Ovary (tissue), 9 donors: ENCODE measurements around the gene INTS7. TPM values are rescaled to one million over a fixed set of nuclear protein-coding genes. Genes with fewer than 3 reads are reported as not detected.

Experiments used
- DNase-seq, 5 donors: peaks; one replicate each; pipeline ENCODE4 v3.0.0-alpha.2; 2019 to 2020
- H3K27ac ChIP-seq, 2 donors: fragments of 200-600 bp; one replicate each; pipeline versions ENCODE4 v1.5.1 to v1.8.0; 2019 to 2022
- H3K27me3 ChIP-seq: fragments of 200-600 bp; one replicate; pipeline ENCODE4 v1.8.0; 2022
- H3K36me3 ChIP-seq: fragments of 200-600 bp; sonication (generic); one replicate; pipeline ENCODE4 v1.5.1; 2019
- H3K4me1 ChIP-seq: one replicate; pipeline ENCODE4 v1.8.1; 2013; ENCODE audit warnings: mild to moderate bottlenecking, moderate library complexity; ENCODE audit not compliant: insufficient read depth
- H3K4me3 ChIP-seq: fragments of 200-600 bp; sonication (generic); one replicate; pipeline ENCODE4 v1.5.1; 2017
- H3K9me3 ChIP-seq, 2 donors: fragments of 200-600 bp in 1 of 2; sonication (generic) in 1 of 2; one replicate each; pipeline versions ENCODE4 v1.5.1 to v1.8.1; 2013 to 2019; ENCODE audit warnings: mild to moderate bottlenecking in 1 of 2, moderate library complexity in 1 of 2
- CTCF ChIP-seq, 3 donors: fragments of 450-650 bp in 2 of 3; fragments of 200-600 bp in 1 of 3; IDR thresholded peaks; one replicate each; pipeline versions ENCODE4 v1.5.1 to v1.8.0; 2016 to 2022; ENCODE audit warnings: antibody characterized with exemption in 3 of 3, mild to moderate bottlenecking in 1 of 3
- EP300 ChIP-seq: sonication (generic); formaldehyde crosslinking; IDR thresholded peaks from one replicate; pipeline ENCODE4 v1.6.1; 2017; ENCODE audit warnings: antibody characterized with exemption
- POLR2A ChIP-seq: fragments of 450-650 bp; IDR thresholded peaks from one replicate; pipeline ENCODE4 v1.6.1; 2017; ENCODE audit warnings: antibody characterized with exemption, mild to moderate bottlenecking, moderate library complexity
- WGBS, 3 donors: extraction: QIAGEN DNeasy Blood & Tissue Kit in 1 of 3; methylation state at CpG; one replicate each; pipeline versions ENCODE4 v1.1.5 to v1.1.7; 2013 to 2017; 5-methylcytosine and 5-hydroxymethylcytosine counted together
- intact Hi-C, 4 donors: fragments of 100-400 bp; cut with DNase I; formaldehyde crosslinking; loops; one replicate each; pipeline versions ENCODE4 v1.11.0 to v1.15.1; 2022 to 2023
- polyA plus RNA-seq, 2 donors: library from polyadenylated mRNA; stranded (reverse); fragments of 200-250 nt in 1 of 2; fragments of 350-450 nt in 1 of 2; fragmentation: Illumina TruSeq in 1 of 2; extraction: RNeasy Lipid Tissue Mini Kit (QIAGEN cat#74804) in 1 of 2; gene quantifications; one replicate each; pipeline ENCODE4 v1.2.3, GENCODE V29; 2013 to 2014
- total RNA-seq, 7 donors: library from RNA; depleted of rRNA in 2 of 7; stranded (reverse); fragments of >200 nt in 2 of 7; fragmentation: NEBNext Ultra II Directional in 3 of 7; extraction: Animal tissue kit (Norgen Biotek cat#: 25700) in 3 of 7; gene quantifications; one replicate each; pipeline versions ENCODE4 v1.1.0 to v1.2.4, GENCODE V29; 2016 to 2023
- donor health status: DM: no; HTN: no; CAD: no; lungs with moderate emphysema.
- donor health status: DM: no; HTN: no; CAD: no.
- donor health status: Bipolar disorder and iron deficiency.
- donor health status: DM: yes; HTN: yes; CAD: no.
- donor health status: DM: no; HTN: no; CAD: no.
- donor health status: DM: yes; HTN: yes; CAD: no.

The INTS7 gene
- total and polyA plus RNA-seq, 9 donors: 4.0 to 19.1 (median 7.0) TPM

GRCh38 chr1:212053993-212054392, 18.6 kb upstream of the INTS7 start:
- H3K27me3 ChIP-seq: no peaks in the 10 kb centered on the region
- H3K4me1 ChIP-seq: no peaks in the 10 kb centered on the region
- DNase-seq: no peak
- no peaks in the 10 kb centered on the region for H3K36me3 ChIP-seq
- no peak overlapping the region for H3K4me3 ChIP-seq
- intact Hi-C loops: no loop called here
- TF ChIP-seq CTCF (IDR thresholded peaks at IDR 0.05): no peak
- no peak for TF ChIP-seq POLR2A
- TF ChIP-seq EP300: no peak
- no peaks in the 10 kb centered on the region for H3K9me3 ChIP-seq
- 34 to 87% (median 65%) methylated on average over 1 of the region's 1 CpG for WGBS, 3 donors
- H3K27ac ChIP-seq: no peak overlapping the region

- Histone ChIP-seq H3K9me3 (no peaks in the 10 kb centered on the region), H3K4me3 (no peak overlapping the region), H3K27me3 (no peaks in the 10 kb centered on the region), H3K4me1 (no peaks in the 10 kb centered on the region), H3K27ac (no peak overlapping the region), H3K36me3 (no peaks in the 10 kb centered on the region)
- intact Hi-C loops: no loop called here
- 97 to 100% (median 98%) methylated on average over 2 of the region's 2 CpGs for WGBS, 3 donors
- TF ChIP-seq POLR2A (no peak), CTCF (IDR thresholded peaks at IDR 0.05) (no peak), EP300 (no peak)
- DNase-seq: no peak
Observed at GRCh38 chr1:212045981-212046380, 10.6 kb upstream of the INTS7 start.

- Histone ChIP-seq H3K27ac (no peak overlapping the region), H3K9me3 (no peaks in the 10 kb centered on the region), H3K4me1 (no peaks in the 10 kb centered on the region), H3K4me3 (no peak overlapping the region), H3K27me3 (no peaks in the 10 kb centered on the region), H3K36me3 (no peaks in the 10 kb centered on the region)
- WGBS, 3 donors: 91 to 100% (median 91%) methylated on average over 1 of the region's 1 CpG
- intact Hi-C loops: no loop called here
- no peak for DNase-seq
- TF ChIP-seq EP300 (no peak), CTCF (IDR thresholded peaks at IDR 0.05) (no peak), POLR2A (no peak)
Observed at GRCh38 chr1:212044851-212045250, 9.5 kb upstream of the INTS7 start.

DNA sequence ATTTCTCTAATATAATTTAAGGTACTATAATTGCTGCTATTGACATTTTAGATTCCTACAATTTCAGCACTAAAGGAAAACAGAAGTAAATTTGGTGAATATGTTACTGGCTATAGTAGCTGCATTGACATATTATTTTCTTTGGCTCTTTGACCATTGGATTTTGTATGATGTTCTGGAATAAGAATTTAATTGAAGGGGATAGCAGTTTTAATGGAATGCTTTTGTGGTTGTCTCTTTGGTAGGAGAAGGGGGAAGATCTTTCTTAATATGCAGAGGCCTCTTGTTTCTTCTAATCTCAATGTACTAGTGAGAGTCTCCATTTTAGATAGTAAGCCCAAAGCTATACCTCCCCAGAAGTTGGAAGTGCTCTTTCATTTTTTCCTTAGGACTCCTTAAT, 7.1 kb upstream of the INTS7 start:
- intact Hi-C loops: no loop called here
- Histone ChIP-seq H3K4me3 (no peak overlapping the region), H3K27ac (no peak overlapping the region), H3K36me3 (no peaks in the 10 kb centered on the region), H3K27me3 (no peaks in the 10 kb centered on the region), H3K4me1 (no peaks in the 10 kb centered on the region), H3K9me3 (no peaks in the 10 kb centered on the region)
- no peak for DNase-seq
- TF ChIP-seq POLR2A (no peak), CTCF (IDR thresholded peaks at IDR 0.05) (no peak), EP300 (no peak)
